ENCODE measurements around the gene KRTAP3-2. TPM values are rescaled to one million over a fixed set of nuclear protein-coding genes. Genes with fewer than 3 reads are reported as not detected.

Gene KRTAP3-2
- total RNA-seq, 1 donor from 2014 or later: not detected

DNA sequence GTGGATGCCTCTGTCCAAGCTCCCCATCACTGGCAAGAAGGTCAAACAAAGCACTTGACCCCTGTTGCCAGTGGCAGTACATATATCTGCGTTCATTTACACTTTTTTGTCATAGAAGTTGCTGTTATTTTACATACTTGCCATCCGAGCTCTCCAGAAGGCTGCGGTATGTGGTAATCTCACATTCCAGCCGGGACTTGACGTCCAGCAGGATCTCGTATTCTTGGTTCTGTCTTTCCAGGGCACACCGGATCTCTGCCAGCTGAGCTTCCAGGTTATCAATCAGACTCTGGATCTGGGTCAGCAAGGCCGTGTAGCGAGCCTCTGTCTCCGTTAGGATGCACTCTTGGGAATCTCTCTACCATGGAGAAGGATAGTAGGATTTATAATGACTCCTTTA lies 39.6 kb downstream of the KRTAP3-2 start:
- Histone ChIP-seq H3K27me3 (no peaks in the 10 kb centered on the region), H3K9me3 (no peaks in the 10 kb centered on the region), H3K27ac (peak overlapping the region; percentile 65), H3K4me3 (no peak overlapping the region), H3K36me3 (no peaks in the 10 kb centered on the region), H3K4me1 (peaks cover 53% of the 10 kb centered on the region)
- no peak for TF ChIP-seq POLR2AphosphoS5 (IDR thresholded peaks at IDR 0.05; ENCODE audit: insufficient read depth in 1 of 2, low read depth in 1 of 2)
- TF ChIP-seq POLR2A (IDR thresholded peaks at IDR 0.05): no peak
- TF ChIP-seq, protein P1, sequence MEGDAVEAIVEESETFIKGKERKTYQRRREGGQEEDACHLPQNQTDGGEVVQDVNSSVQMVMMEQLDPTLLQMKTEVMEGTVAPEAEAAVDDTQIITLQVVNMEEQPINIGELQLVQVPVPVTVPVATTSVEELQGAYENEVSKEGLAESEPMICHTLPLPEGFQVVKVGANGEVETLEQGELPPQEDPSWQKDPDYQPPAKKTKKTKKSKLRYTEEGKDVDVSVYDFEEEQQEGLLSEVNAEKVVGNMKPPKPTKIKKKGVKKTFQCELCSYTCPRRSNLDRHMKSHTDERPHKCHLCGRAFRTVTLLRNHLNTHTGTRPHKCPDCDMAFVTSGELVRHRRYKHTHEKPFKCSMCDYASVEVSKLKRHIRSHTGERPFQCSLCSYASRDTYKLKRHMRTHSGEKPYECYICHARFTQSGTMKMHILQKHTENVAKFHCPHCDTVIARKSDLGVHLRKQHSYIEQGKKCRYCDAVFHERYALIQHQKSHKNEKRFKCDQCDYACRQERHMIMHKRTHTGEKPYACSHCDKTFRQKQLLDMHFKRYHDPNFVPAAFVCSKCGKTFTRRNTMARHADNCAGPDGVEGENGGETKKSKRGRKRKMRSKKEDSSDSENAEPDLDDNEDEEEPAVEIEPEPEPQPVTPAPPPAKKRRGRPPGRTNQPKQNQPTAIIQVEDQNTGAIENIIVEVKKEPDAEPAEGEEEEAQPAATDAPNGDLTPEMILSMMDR (IDR thresholded peaks at IDR 0.05): no peak
- intact Hi-C loops (cut with DNase I): no loop called here
- no peak for DNase-seq (ENCODE audit: extremely low spot score in 2 of 2)

DNA sequence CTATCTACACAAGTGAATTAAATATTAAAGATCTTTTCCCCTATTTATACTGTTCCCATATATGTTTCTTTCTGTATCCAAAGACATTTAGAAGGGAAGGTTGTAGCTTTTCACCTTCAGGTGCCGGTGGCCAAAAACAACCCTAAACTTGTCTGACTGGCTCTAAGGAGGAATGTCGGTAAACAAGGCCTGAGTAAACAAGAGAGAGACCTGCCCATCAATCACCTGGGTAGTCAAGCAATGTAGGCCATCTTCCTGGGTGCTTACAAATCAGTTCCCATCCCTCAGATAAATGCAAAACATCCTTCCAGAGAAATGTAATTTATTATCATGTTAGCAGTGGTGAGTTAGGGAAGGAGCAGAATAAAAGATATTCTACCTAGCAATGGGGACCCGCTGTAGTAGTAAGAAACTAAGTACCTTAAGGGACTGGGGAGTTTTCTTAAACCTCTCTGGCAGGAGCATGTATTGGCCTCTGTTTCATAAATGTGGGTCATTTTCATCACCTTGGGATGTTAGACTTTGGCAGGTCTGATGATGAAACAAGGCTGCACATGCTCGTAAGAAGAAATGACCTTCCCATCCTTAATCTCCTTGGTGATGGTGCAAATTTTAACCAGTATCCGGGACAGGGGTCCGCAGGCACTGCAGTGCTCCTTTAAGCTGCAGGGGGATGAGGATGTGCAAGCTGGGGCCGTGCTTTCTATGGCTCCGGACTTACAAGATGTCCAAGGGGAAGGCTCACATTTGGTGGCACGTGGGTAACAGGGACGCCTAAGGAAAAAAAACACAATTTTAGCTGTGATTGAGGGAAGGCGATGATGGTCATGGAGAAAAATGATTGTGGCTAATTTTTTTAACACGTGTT lies 41.4 kb downstream of the KRTAP3-2 start:
- no peak overlapping the region for H3K27ac ChIP-seq
- intact Hi-C loops (cut with DNase I): no loop called here
- DNase-seq (ENCODE audit: extremely low spot score in 2 of 2): no peak

DNA sequence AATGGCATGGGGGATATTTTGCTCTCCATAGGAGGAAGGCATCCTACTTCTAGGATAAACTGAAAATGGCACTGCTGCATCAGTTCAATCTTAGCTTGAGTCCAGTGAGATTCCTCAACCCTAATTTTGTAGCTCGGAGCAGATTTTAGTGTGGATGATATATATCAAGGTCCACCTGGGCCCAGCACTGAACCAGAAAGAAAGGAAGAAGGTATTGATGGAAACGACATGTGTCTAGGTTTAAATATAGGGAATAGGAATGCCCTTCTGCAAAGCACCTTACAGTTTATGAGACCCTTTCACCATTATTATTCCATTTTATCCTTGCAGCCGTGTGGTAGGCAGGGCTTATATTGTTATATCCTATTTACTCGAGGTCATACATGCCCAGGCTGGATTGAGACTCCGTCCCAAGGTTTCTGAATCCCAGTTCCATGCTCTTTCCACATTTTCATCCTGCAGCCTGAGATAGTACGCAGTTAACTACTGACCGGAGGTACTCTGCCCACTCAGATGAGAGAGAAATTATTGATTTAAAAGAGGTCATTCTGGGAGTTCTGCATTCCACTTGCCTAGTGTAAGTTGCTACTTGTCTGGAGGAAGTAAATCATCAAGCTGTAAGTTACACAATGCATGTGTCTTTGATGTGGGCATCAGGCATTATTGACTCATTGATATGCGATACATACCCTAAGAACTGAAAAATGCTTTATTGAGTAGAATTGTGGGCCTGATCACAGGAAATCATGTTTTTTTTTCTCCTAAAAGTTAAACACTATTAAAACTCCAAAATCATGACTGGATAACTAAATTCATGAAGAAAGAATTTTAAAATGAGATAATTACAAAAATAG lies 43.1 kb downstream of the KRTAP3-2 start:
- Histone ChIP-seq H3K36me3 (no peaks in the 10 kb centered on the region), H3K4me3 (no peak overlapping the region), H3K4me1 (peaks cover 64% of the 10 kb centered on the region), H3K9me3 (no peaks in the 10 kb centered on the region), H3K27ac (no peak overlapping the region), H3K27me3 (no peaks in the 10 kb centered on the region)
- no peak for DNase-seq (ENCODE audit: extremely low spot score in 2 of 2)
- TF ChIP-seq, protein P1 (IDR thresholded peaks at IDR 0.05): no peak
- TF ChIP-seq POLR2AphosphoS5 (IDR thresholded peaks at IDR 0.05; ENCODE audit: insufficient read depth in 1 of 2, low read depth in 1 of 2): no peak
- no peak for TF ChIP-seq POLR2A (IDR thresholded peaks at IDR 0.05)
- intact Hi-C loops (cut with DNase I): no loop called here

More for the DNA sequence above, 41.4 kb downstream of the KRTAP3-2 start:
- H3K36me3 ChIP-seq: no peaks in the 10 kb centered on the region
- H3K9me3 ChIP-seq: no peaks in the 10 kb centered on the region
- no peak for TF ChIP-seq POLR2AphosphoS5 (IDR thresholded peaks at IDR 0.05; ENCODE audit: insufficient read depth in 1 of 2, low read depth in 1 of 2)
- no peak for TF ChIP-seq POLR2A (IDR thresholded peaks at IDR 0.05)
- TF ChIP-seq, protein P1 (IDR thresholded peaks at IDR 0.05): no peak
- H3K27me3 ChIP-seq: no peaks in the 10 kb centered on the region
- peaks cover 57% of the 10 kb centered on the region for H3K4me1 ChIP-seq
- H3K4me3 ChIP-seq: no peak overlapping the region

DNA sequence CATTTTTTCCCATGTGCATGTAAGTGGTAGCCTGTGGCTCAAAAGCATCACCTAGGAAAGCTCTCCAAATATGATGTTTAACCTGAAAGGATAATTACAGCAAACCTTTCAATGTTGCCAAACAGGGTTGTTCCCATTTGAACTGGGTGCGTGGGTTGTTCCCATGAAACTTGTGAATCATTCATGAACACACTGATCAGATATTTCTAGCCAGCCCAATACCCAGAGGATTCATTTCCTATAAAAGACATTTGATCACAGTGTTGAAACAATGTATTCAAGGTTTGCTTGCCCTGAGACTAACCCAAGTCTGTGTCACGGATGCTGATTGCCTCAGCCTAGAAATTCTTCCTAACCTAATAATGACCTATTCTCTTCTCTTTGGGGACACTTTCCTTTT lies 45.8 kb downstream of the KRTAP3-2 start:
- Histone ChIP-seq H3K9me3 (no peaks in the 10 kb centered on the region), H3K4me3 (no peak overlapping the region), H3K27me3 (no peaks in the 10 kb centered on the region), H3K4me1 (peaks cover 44% of the 10 kb centered on the region), H3K27ac (peak overlapping the region; percentile 25), H3K36me3 (no peaks in the 10 kb centered on the region)
- intact Hi-C loops (cut with DNase I): no loop called here
- TF ChIP-seq POLR2A (IDR thresholded peaks at IDR 0.05) (no peak), POLR2AphosphoS5 (IDR thresholded peaks at IDR 0.05; ENCODE audit: insufficient read depth in 1 of 2, low read depth in 1 of 2) (peak in 1 of 2 donors; percentile 60)
- TF ChIP-seq, protein P1 (IDR thresholded peaks at IDR 0.05): no peak
- DNase-seq (ENCODE audit: extremely low spot score in 2 of 2): no peak

Measured in vagina (tissue), 2 donors.